ENCODE data around the gene PKNOX2.

DNA sequence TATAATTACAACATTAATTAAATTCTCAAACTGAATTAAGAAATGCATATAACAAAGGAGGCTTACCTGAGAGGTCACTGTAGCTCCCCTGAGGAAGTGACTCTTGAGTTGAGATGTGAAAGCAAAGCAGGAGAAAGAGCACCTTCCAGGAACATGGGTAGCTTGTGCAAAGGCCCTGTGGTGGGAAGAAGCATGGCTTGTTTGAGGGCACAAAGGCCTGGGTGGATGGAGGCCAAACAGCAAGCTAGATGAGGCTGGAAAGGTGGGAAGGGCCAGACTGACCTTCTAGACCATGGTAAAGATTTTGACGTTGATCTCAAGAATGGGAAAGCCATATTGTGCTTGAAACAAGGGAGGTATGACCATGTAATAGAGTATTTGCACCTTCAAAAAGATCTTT lies 155.1 kb downstream of the PKNOX2 start:
- TF ChIP-seq, protein P1, sequence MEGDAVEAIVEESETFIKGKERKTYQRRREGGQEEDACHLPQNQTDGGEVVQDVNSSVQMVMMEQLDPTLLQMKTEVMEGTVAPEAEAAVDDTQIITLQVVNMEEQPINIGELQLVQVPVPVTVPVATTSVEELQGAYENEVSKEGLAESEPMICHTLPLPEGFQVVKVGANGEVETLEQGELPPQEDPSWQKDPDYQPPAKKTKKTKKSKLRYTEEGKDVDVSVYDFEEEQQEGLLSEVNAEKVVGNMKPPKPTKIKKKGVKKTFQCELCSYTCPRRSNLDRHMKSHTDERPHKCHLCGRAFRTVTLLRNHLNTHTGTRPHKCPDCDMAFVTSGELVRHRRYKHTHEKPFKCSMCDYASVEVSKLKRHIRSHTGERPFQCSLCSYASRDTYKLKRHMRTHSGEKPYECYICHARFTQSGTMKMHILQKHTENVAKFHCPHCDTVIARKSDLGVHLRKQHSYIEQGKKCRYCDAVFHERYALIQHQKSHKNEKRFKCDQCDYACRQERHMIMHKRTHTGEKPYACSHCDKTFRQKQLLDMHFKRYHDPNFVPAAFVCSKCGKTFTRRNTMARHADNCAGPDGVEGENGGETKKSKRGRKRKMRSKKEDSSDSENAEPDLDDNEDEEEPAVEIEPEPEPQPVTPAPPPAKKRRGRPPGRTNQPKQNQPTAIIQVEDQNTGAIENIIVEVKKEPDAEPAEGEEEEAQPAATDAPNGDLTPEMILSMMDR (IDR thresholded peaks at IDR 0.05), result no peak
- TF ChIP-seq POLR2AphosphoS5 (IDR thresholded peaks at IDR 0.05; ENCODE audit: insufficient read depth in 1 of 2, low read depth in 1 of 2) (no peak), POLR2A (IDR thresholded peaks at IDR 0.05) (no peak)

All from vagina (tissue), 2 donors.